AG10803 (cell line): ENCODE data around the gene TTC5.

Experiments used
- DNase-seq: peaks from one replicate; pipeline ENCODE4 v3.0.0; 2010; ENCODE audit warnings: low read depth
- H3K4me3 ChIP-seq: 2 replicates; pipeline ENCODE4 v1.5.1; 2011; ENCODE audit warnings: mild to moderate bottlenecking, low read length, control low read depth
- TF ChIP-seq, protein P1 (sequence below): conservative IDR thresholded peaks from 2 replicates; pipeline ENCODE4 v1.5.1; 2011; ENCODE audit warnings: mild to moderate bottlenecking, low read length, control low read depth, inconsistent platforms

Gene TTC5

DNA sequence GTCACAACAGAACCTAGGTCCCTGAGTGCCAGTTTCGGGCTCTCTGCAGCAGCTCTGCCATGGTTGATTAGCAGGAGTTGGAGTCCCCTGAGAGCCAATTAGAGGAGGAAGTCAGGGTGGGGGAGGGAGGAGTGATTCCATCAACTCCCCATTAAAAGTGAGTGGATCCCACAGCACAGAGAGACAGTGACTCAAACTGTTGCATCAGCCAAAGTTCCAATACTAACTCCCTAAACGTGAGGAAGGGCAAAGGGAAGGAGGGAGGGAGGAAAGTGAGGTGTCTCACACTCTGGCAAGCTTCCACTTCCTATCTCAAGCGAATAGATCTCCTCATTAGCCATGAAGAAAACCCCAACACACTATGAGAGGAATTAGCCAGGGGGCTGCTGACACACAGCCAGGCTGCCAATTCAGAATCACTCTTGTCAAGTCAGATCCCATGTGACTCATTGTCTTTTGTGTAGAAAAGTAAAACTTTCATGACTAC lies 43.1 kb downstream of the TTC5 start:
- peak; percentile 67 for DNase-seq
- H3K4me3 ChIP-seq, result no peak overlapping the region
- TF ChIP-seq, protein P1, sequence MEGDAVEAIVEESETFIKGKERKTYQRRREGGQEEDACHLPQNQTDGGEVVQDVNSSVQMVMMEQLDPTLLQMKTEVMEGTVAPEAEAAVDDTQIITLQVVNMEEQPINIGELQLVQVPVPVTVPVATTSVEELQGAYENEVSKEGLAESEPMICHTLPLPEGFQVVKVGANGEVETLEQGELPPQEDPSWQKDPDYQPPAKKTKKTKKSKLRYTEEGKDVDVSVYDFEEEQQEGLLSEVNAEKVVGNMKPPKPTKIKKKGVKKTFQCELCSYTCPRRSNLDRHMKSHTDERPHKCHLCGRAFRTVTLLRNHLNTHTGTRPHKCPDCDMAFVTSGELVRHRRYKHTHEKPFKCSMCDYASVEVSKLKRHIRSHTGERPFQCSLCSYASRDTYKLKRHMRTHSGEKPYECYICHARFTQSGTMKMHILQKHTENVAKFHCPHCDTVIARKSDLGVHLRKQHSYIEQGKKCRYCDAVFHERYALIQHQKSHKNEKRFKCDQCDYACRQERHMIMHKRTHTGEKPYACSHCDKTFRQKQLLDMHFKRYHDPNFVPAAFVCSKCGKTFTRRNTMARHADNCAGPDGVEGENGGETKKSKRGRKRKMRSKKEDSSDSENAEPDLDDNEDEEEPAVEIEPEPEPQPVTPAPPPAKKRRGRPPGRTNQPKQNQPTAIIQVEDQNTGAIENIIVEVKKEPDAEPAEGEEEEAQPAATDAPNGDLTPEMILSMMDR, result no peak

DNA sequence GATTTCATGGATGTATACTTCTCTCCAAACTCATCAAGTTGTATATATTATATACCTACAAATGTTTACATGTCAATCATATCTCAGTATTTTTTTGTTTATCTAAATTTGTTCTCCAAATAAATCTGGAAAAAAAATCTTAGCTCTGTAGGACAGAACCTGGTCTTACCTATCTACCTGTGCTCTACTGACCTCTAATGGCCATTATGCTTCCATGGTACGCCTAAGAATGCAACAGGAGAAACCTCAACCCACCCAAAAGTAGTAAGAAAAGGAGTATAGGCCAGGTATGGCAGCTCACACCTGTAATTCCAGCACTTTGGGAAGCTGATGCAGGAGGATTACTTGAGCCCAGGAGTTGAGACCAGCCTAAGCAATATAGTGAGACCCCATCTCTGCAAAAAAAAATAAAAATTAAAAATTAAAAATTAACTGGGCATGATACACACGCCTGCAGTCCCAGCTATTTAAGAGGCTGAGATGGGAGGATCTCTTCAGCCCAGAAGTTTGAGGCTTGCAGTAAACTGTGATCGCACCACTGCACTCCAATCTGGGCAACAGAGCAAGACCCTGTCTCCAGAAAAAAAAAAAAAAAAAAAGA lies 58.0 kb downstream of the TTC5 start:
- TF ChIP-seq, protein P1, result no peak
- no peak overlapping the region for H3K4me3 ChIP-seq
- DNase-seq, result no peak
